Activated naive CD4-positive, alpha-beta T cell treated with anti-CD3 and anti-CD28 coated beads, Interleukin-2, amount 50 U/mL, for 72 hours (primary cell): ENCODE results near the gene MKRN2. TPM values are rescaled to one million over a fixed set of nuclear protein-coding genes. Genes with fewer than 3 reads are reported as not detected.
"Not testable (repeated sequence)": the region's sequence is repeated elsewhere in the genome, so short reads cannot be mapped to it uniquely, and the experiment has no call there.

ENCODE experiments used
- ATAC-seq, 2 donors: fragments of 150-1000 bp; cut with Tn5 transposase; 2 replicates each; pipeline ENCODE4 v1.10.0; 2021; ENCODE audit warnings: mild to moderate bottlenecking in 2 of 2, moderate library complexity in 2 of 2
- DNase-seq, 2 donors: peaks; one replicate each; pipeline ENCODE4 v3.0.0; 2021 to 2022; ENCODE audit warnings: low spot score in 2 of 2
- H3K27ac Mint-ChIP-seq, 2 donors: one replicate each; pipeline ENCODE4 v1.8.0; 2022; ENCODE audit warnings: mild to moderate bottlenecking in 2 of 2, mixed read lengths in 2 of 2
- H3K36me3 Mint-ChIP-seq, 2 donors: one replicate each; pipeline ENCODE4 v1.8.0; 2022; ENCODE audit warnings: mixed read lengths in 2 of 2
- H3K9me3 Mint-ChIP-seq, 2 donors: one replicate each; pipeline ENCODE4 v1.8.0; 2022; ENCODE audit warnings: mixed read lengths in 2 of 2
- total RNA-seq, 2 donors: library from RNA; stranded (reverse); gene quantifications; one replicate each; pipeline ENCODE4 v1.2.3, GENCODE V29; 2022

The MKRN2 gene
- 10 to 100 TPM; 20.2 to 30.3 TPM for total RNA-seq

- H3K27ac Mint-ChIP-seq = peak within 1 kb of the TSS; percentile 88 to 97
- peak; percentile 85 to 89 for DNase-seq
- H3K36me3 Mint-ChIP-seq = peaks cover 0 to 17% of the 10 kb centered on the region in 2 donors
- H3K9me3 Mint-ChIP-seq = no peaks in the 10 kb centered on the region
- peak; percentile 93 to 94 for ATAC-seq
Measured at GRCh38 chr3:12556690-12557472, at the start of gene MKRN2. Gene MKRN2, plus strand, starts transcription at chr3:12557087. Its CDS starts 64 bp downstream, at chr3:12557151.

- no peak for ATAC-seq
Measured at GRCh38 chr3:12507591-12508281, 49.2 kb upstream of the MKRN2 start.

GRCh38 chr3:12508291-12508700 lies 48.6 kb upstream of the MKRN2 start:
- Mint-ChIP-seq H3K9me3 (no peaks in the 10 kb centered on the region), H3K27ac (no peak overlapping the region), H3K36me3 (peaks cover 3 to 10% of the 10 kb centered on the region in 2 donors)
- ATAC-seq (no peak), DNase-seq (no peak)

More at GRCh38 chr3:12507591-12508281, 49.2 kb upstream of the MKRN2 start:
- peaks cover 6 to 13% of the 10 kb centered on the region in 2 donors for H3K36me3 Mint-ChIP-seq
- no peak overlapping the region for H3K27ac Mint-ChIP-seq
- no peaks in the 10 kb centered on the region for H3K9me3 Mint-ChIP-seq
- no peak for DNase-seq

- peaks cover 0 to 7% of the 10 kb centered on the region in 2 donors for H3K36me3 Mint-ChIP-seq
- DNase-seq (no peak), ATAC-seq (no peak)
- H3K9me3 Mint-ChIP-seq = no peaks in the 10 kb centered on the region
- H3K27ac Mint-ChIP-seq = no peak overlapping the region
Measured at GRCh38 chr3:12509466-12509865, 47.4 kb upstream of the MKRN2 start.

GRCh38 chr3:12512534-12513118 lies 44.3 kb upstream of the MKRN2 start:
- ATAC-seq (no peak), DNase-seq (no peak)
- Mint-ChIP-seq H3K27ac (no peak overlapping the region), H3K36me3 (peaks cover 0 to 7% of the 10 kb centered on the region in 2 donors), H3K9me3 (no peaks in the 10 kb centered on the region)

GRCh38 chr3:12513694-12514446 lies 43.0 kb upstream of the MKRN2 start:
- DNase-seq = no peak
- no peak for ATAC-seq
- Mint-ChIP-seq H3K9me3 (no peaks in the 10 kb centered on the region), H3K27ac (peak overlapping the region; percentile 3 to 77), H3K36me3 (peaks cover 0 to 2% of the 10 kb centered on the region in 2 donors)

GRCh38 chr3:12515631-12516030 lies 41.3 kb upstream of the MKRN2 start:
- H3K36me3 Mint-ChIP-seq = peaks cover 0 to 8% of the 10 kb centered on the region in 2 donors
- H3K9me3 Mint-ChIP-seq = no peaks in the 10 kb centered on the region
- ATAC-seq (no peak), DNase-seq (no peak)
- H3K27ac Mint-ChIP-seq = no peak overlapping the region

GRCh38 chr3:12516873-12517272 lies 40.0 kb upstream of the MKRN2 start:
- DNase-seq (no peak), ATAC-seq (no peak)
- peaks cover 0 to 14% of the 10 kb centered on the region in 2 donors for H3K36me3 Mint-ChIP-seq
- H3K27ac Mint-ChIP-seq = no peak overlapping the region
- H3K9me3 Mint-ChIP-seq = no peaks in the 10 kb centered on the region

- ATAC-seq (no peak), DNase-seq (no peak)
- H3K36me3 Mint-ChIP-seq = peaks cover 6 to 14% of the 10 kb centered on the region in 2 donors
- H3K27ac Mint-ChIP-seq = no peak overlapping the region
- no peaks in the 10 kb centered on the region for H3K9me3 Mint-ChIP-seq
Measured at GRCh38 chr3:12518261-12519028, 38.4 kb upstream of the MKRN2 start.

GRCh38 chr3:12521010-12521409 lies 35.9 kb upstream of the MKRN2 start:
- Mint-ChIP-seq H3K27ac (no peak overlapping the region), H3K9me3 (no peaks in the 10 kb centered on the region), H3K36me3 (peaks cover 6 to 14% of the 10 kb centered on the region in 2 donors)
- no peak for ATAC-seq
- no peak for DNase-seq

GRCh38 chr3:12522721-12523120 lies 34.2 kb upstream of the MKRN2 start:
- ATAC-seq (no peak), DNase-seq (no peak)
- H3K9me3 Mint-ChIP-seq = no peaks in the 10 kb centered on the region
- peaks cover 6 to 14% of the 10 kb centered on the region in 2 donors for H3K36me3 Mint-ChIP-seq
- H3K27ac Mint-ChIP-seq = no peak overlapping the region

GRCh38 chr3:12527757-12528143 lies 29.1 kb upstream of the MKRN2 start:
- DNase-seq = no peak
- Mint-ChIP-seq H3K36me3 (peaks cover 0 to 6% of the 10 kb centered on the region in 2 donors), H3K27ac (no peak overlapping the region), H3K9me3 (no peaks in the 10 kb centered on the region)
- no peak for ATAC-seq

GRCh38 chr3:12532182-12532581 lies 24.7 kb upstream of the MKRN2 start:
- H3K9me3 Mint-ChIP-seq = no peaks in the 10 kb centered on the region

GRCh38 chr3:12536423-12536822 lies 20.5 kb upstream of the MKRN2 start:
- no peak for ATAC-seq
- Mint-ChIP-seq H3K9me3 (no peaks in the 10 kb centered on the region), H3K27ac (no peak overlapping the region), H3K36me3 (peaks cover 0 to 5% of the 10 kb centered on the region in 2 donors)
- DNase-seq = no peak

More at GRCh38 chr3:12532182-12532581, 24.7 kb upstream of the MKRN2 start:
- peak overlapping the region; percentile 60 to 76 for H3K27ac Mint-ChIP-seq
- ATAC-seq (peak in 1 of 2 donors; percentile 44), DNase-seq (no peak)
- peaks cover 0 to 5% of the 10 kb centered on the region in 2 donors for H3K36me3 Mint-ChIP-seq

- DNase-seq = no peak
- no peaks in the 10 kb centered on the region for H3K9me3 Mint-ChIP-seq
Measured at GRCh38 chr3:12541625-12542024, 15.3 kb upstream of the MKRN2 start.

GRCh38 chr3:12543497-12543896 lies 13.4 kb upstream of the MKRN2 start:
- not testable (repeated sequence) for ATAC-seq, H3K36me3 Mint-ChIP-seq, H3K9me3 Mint-ChIP-seq

More at GRCh38 chr3:12541625-12542024, 15.3 kb upstream of the MKRN2 start:
- Mint-ChIP-seq H3K36me3 (no peaks in the 10 kb centered on the region), H3K27ac (no peak overlapping the region)
- ATAC-seq = no peak

More at GRCh38 chr3:12543497-12543896, 13.4 kb upstream of the MKRN2 start:
- not testable (repeated sequence) for H3K27ac Mint-ChIP-seq, DNase-seq
